Activated CD8-positive, alpha-beta memory T cell treated with anti-CD3 and anti-CD28 coated beads, Interleukin-2, amount 10 ng/mL, durations not matched to agents 7 days and 5 days (primary cell): ENCODE results near the gene MRAP2. TPM values are rescaled to one million over a fixed set of nuclear protein-coding genes. Genes with fewer than 3 reads are reported as not detected.

Experiments used
- ATAC-seq: fragments of 150-1000 bp; cut with Tn5 transposase; one replicate; pipeline ENCODE4 v1.10.0; 2021; ENCODE audit warnings: moderate library complexity
- CTCF ChIA-PET: fragments of 350-600 bp; sonication (Branson Sonifier 250); formaldehyde crosslinking; loops from one replicate; lab custom pipeline; 2021; ENCODE audit warnings: antibody characterized with exemption; lab: Charles Lee
- DNase-seq: peaks from one replicate; pipeline ENCODE4 v3.0.0-alpha.2; 2020
- H3K27ac Mint-ChIP-seq: one replicate; pipeline ENCODE4 v1.8.0; 2021; ENCODE audit warnings: mild to moderate bottlenecking, mixed read lengths
- H3K27me3 Mint-ChIP-seq: one replicate; pipeline ENCODE4 v1.8.0; 2021; ENCODE audit warnings: mixed read lengths
- H3K36me3 Mint-ChIP-seq: one replicate; pipeline ENCODE4 v1.8.0; 2021; ENCODE audit warnings: mild to moderate bottlenecking, mixed read lengths
- H3K4me1 Mint-ChIP-seq: one replicate; pipeline ENCODE4 v1.8.0; 2021; ENCODE audit warnings: mixed read lengths
- H3K4me3 Mint-ChIP-seq: one replicate; pipeline ENCODE4 v1.8.0; 2021; ENCODE audit warnings: mild to moderate bottlenecking, moderate library complexity, mixed read lengths
- H3K9me3 Mint-ChIP-seq: one replicate; pipeline ENCODE4 v1.8.0; 2022; ENCODE audit warnings: low read depth, mixed read lengths
- total RNA-seq, 2 experiments: library from RNA; stranded (reverse); gene quantifications; one replicate each; pipeline ENCODE4 v1.2.3, GENCODE V29; 2021

The MRAP2 gene
- total RNA-seq = not detected

- Mint-ChIP-seq H3K9me3 (peaks cover 1% of the 10 kb centered on the region), H3K27me3 (peaks cover 37% of the 10 kb centered on the region), H3K4me1 (peaks cover 2% of the 10 kb centered on the region), H3K4me3 (no peak within 1 kb of the TSS), H3K27ac (no peak within 1 kb of the TSS), H3K36me3 (no peaks in the 10 kb centered on the region)
- CTCF ChIA-PET = no interaction called here
- ATAC-seq = peak; percentile 57
- no peak for DNase-seq
These were observed at the start of gene MRAP2 for GRCh38 chr6:84033523-84034451. TSS of gene MRAP2 (plus strand) at chr6:84033772. CDS start at chr6:84055319, 21,547 bp downstream.

- Mint-ChIP-seq H3K36me3 (no peaks in the 10 kb centered on the region), H3K27ac (no peak overlapping the region), H3K4me1 (no peaks in the 10 kb centered on the region), H3K27me3 (no peaks in the 10 kb centered on the region), H3K4me3 (no peak overlapping the region), H3K9me3 (no peaks in the 10 kb centered on the region)
- no peak for DNase-seq
- no peak for ATAC-seq
- CTCF ChIA-PET = no interaction called here
These were observed 49.2 kb upstream of the MRAP2 start for GRCh38 chr6:83984411-83984810.

GRCh38 chr6:83985308-83985713, 48.3 kb upstream of the MRAP2 start:
- H3K4me1 Mint-ChIP-seq = no peaks in the 10 kb centered on the region
- no peak overlapping the region for H3K4me3 Mint-ChIP-seq
- H3K36me3 Mint-ChIP-seq = no peaks in the 10 kb centered on the region
- no peak overlapping the region for H3K27ac Mint-ChIP-seq
- DNase-seq (no peak), ATAC-seq (no peak)
- CTCF ChIA-PET = no interaction called here
- no peaks in the 10 kb centered on the region for H3K27me3 Mint-ChIP-seq
- no peaks in the 10 kb centered on the region for H3K9me3 Mint-ChIP-seq

GRCh38 chr6:83985715-83986114, 47.9 kb upstream of the MRAP2 start:
- Mint-ChIP-seq H3K36me3 (no peaks in the 10 kb centered on the region), H3K4me3 (no peak overlapping the region), H3K9me3 (no peaks in the 10 kb centered on the region), H3K27ac (no peak overlapping the region), H3K27me3 (no peaks in the 10 kb centered on the region), H3K4me1 (no peaks in the 10 kb centered on the region)
- DNase-seq (no peak), ATAC-seq (no peak)
- CTCF ChIA-PET = no interaction called here

- Mint-ChIP-seq H3K4me3 (no peak overlapping the region), H3K9me3 (peaks cover 2% of the 10 kb centered on the region)
- CTCF ChIA-PET = no interaction called here
These were observed 35.5 kb upstream of the MRAP2 start for GRCh38 chr6:83998021-83998584.

GRCh38 chr6:84001119-84001518, 32.5 kb upstream of the MRAP2 start:
- CTCF ChIA-PET = no interaction called here
- H3K9me3 Mint-ChIP-seq = no peaks in the 10 kb centered on the region
- peaks cover 11% of the 10 kb centered on the region for H3K27me3 Mint-ChIP-seq

More at GRCh38 chr6:83998021-83998584, 35.5 kb upstream of the MRAP2 start:
- no peak for ATAC-seq
- peaks cover 2% of the 10 kb centered on the region for H3K27me3 Mint-ChIP-seq
- no peak for DNase-seq
- H3K36me3 Mint-ChIP-seq = no peaks in the 10 kb centered on the region
- H3K27ac Mint-ChIP-seq = no peak overlapping the region
- no peaks in the 10 kb centered on the region for H3K4me1 Mint-ChIP-seq

GRCh38 chr6:84002226-84002625, 31.3 kb upstream of the MRAP2 start:
- H3K9me3 Mint-ChIP-seq = no peaks in the 10 kb centered on the region
- H3K27ac Mint-ChIP-seq = no peak overlapping the region
- H3K27me3 Mint-ChIP-seq = peaks cover 11% of the 10 kb centered on the region
- H3K36me3 Mint-ChIP-seq = no peaks in the 10 kb centered on the region
- DNase-seq (no peak), ATAC-seq (no peak)
- no peaks in the 10 kb centered on the region for H3K4me1 Mint-ChIP-seq
- H3K4me3 Mint-ChIP-seq = no peak overlapping the region
- CTCF ChIA-PET = no interaction called here

More at GRCh38 chr6:84001119-84001518, 32.5 kb upstream of the MRAP2 start:
- H3K27ac Mint-ChIP-seq = no peak overlapping the region
- ATAC-seq (no peak), DNase-seq (no peak)
- no peak overlapping the region for H3K4me3 Mint-ChIP-seq
- no peaks in the 10 kb centered on the region for H3K36me3 Mint-ChIP-seq
- no peaks in the 10 kb centered on the region for H3K4me1 Mint-ChIP-seq

- no peak for ATAC-seq
- Mint-ChIP-seq H3K36me3 (no peaks in the 10 kb centered on the region), H3K27ac (no peak overlapping the region), H3K27me3 (peaks cover 15% of the 10 kb centered on the region), H3K4me3 (no peak overlapping the region), H3K9me3 (no peaks in the 10 kb centered on the region), H3K4me1 (no peaks in the 10 kb centered on the region)
- DNase-seq = no peak
- CTCF ChIA-PET = no interaction called here
These were observed 30.4 kb upstream of the MRAP2 start for GRCh38 chr6:84003131-84003530.

- no peaks in the 10 kb centered on the region for H3K9me3 Mint-ChIP-seq
- no peaks in the 10 kb centered on the region for H3K36me3 Mint-ChIP-seq
- H3K4me3 Mint-ChIP-seq = no peak overlapping the region
- no peaks in the 10 kb centered on the region for H3K4me1 Mint-ChIP-seq
- no peak overlapping the region for H3K27ac Mint-ChIP-seq
- peaks cover 15% of the 10 kb centered on the region for H3K27me3 Mint-ChIP-seq
- CTCF ChIA-PET = no interaction called here
- ATAC-seq (no peak), DNase-seq (no peak)
These were observed 29.9 kb upstream of the MRAP2 start for GRCh38 chr6:84003654-84004053.

- DNase-seq (no peak), ATAC-seq (no peak)
- no peaks in the 10 kb centered on the region for H3K4me1 Mint-ChIP-seq
- no peak overlapping the region for H3K4me3 Mint-ChIP-seq
- CTCF ChIA-PET = no interaction called here
- H3K9me3 Mint-ChIP-seq = no peaks in the 10 kb centered on the region
- no peak overlapping the region for H3K27ac Mint-ChIP-seq
- no peaks in the 10 kb centered on the region for H3K36me3 Mint-ChIP-seq
- peaks cover 15% of the 10 kb centered on the region for H3K27me3 Mint-ChIP-seq
These were observed 25.7 kb upstream of the MRAP2 start for GRCh38 chr6:84007871-84008270.

GRCh38 chr6:84013354-84013753, 20.2 kb upstream of the MRAP2 start:
- DNase-seq = no peak

GRCh38 chr6:84013931-84014330, 19.6 kb upstream of the MRAP2 start:
- Mint-ChIP-seq H3K27ac (no peak overlapping the region), H3K27me3 (peaks cover 7% of the 10 kb centered on the region), H3K9me3 (no peaks in the 10 kb centered on the region), H3K4me3 (no peak overlapping the region), H3K4me1 (peaks cover 3% of the 10 kb centered on the region), H3K36me3 (no peaks in the 10 kb centered on the region)
- no peak for DNase-seq
- CTCF ChIA-PET = no interaction called here
- no peak for ATAC-seq

More at GRCh38 chr6:84013354-84013753, 20.2 kb upstream of the MRAP2 start:
- H3K4me1 Mint-ChIP-seq = peaks cover 3% of the 10 kb centered on the region
- peaks cover 4% of the 10 kb centered on the region for H3K27me3 Mint-ChIP-seq
- no peak for ATAC-seq
- no peaks in the 10 kb centered on the region for H3K36me3 Mint-ChIP-seq
- H3K27ac Mint-ChIP-seq = no peak overlapping the region
- CTCF ChIA-PET = no interaction called here
- no peak overlapping the region for H3K4me3 Mint-ChIP-seq
- no peaks in the 10 kb centered on the region for H3K9me3 Mint-ChIP-seq

GRCh38 chr6:84016029-84016428, 17.5 kb upstream of the MRAP2 start:
- peaks cover 13% of the 10 kb centered on the region for H3K27me3 Mint-ChIP-seq
- no peaks in the 10 kb centered on the region for H3K9me3 Mint-ChIP-seq
- DNase-seq = no peak
- ATAC-seq = no peak
- CTCF ChIA-PET = no interaction called here
- H3K4me3 Mint-ChIP-seq = no peak overlapping the region
- H3K27ac Mint-ChIP-seq = no peak overlapping the region
- peaks cover 3% of the 10 kb centered on the region for H3K4me1 Mint-ChIP-seq
- no peaks in the 10 kb centered on the region for H3K36me3 Mint-ChIP-seq
